Measurements from ENCODE around the gene SOS1.

Gene SOS1

DNA sequence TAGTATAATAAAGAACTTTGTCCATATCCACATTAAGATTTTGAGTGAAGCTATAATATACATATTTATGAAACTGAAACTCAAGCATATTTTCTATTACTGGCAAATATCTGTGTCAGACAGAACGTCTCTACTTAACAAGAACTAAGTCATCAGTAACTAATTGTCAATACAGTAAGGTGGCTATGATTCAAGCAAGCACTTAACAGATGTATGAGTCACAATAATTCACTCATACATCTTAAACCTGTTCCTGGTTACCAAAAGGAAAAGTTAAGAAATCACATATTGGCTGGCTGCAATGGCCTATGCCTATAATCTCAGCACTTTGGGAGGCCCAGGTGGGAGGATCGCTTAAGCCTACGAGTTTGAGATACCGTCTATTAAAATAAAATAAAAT lies 96.0 kb downstream of the SOS1 start:
- DNase-seq (ENCODE audit: low read depth) = peak; percentile 66

DNA sequence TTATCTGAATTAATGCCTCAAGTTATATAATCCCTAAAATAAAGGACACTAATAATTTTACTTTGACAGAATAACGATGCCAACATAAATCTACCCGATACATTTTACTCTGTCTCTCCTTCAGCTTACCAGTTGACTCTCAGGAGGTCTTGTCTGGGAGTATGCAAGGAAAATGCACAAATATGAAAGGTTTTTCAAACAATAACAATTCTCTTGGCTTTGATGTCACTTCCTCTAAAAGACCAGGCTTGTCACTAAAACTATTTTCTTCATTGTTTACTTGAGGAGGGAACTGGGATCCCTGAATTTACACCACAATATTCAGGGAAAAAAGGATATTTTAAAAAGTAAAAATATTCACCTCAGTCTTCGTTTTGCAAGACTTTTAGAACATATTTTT lies 97.2 kb downstream of the SOS1 start:
- no peak for DNase-seq (ENCODE audit: low read depth)

GRCh38 chr2:39022642-39023235 lies 98.1 kb downstream of the SOS1 start:
- DNase-seq (ENCODE audit: low read depth) = no peak

DNA sequence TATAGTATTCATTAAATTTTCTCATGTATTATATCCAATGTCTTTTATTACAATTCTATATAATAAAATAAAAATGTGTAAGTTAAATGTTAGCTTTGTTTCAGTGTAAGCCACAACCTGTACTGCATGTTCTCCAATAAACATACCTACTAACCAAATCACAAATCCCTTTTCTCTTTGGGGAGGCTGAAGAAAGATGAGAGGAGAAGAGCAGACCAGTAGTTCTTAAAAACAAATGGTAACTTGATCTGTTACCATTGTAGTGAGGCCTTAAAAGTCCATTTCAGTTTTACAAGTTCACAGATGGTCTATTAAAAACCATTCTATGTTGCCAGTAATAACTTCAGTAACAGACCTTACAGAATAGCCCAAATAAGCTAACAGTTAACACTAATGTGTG lies 100.5 kb downstream of the SOS1 start:
- no peak for DNase-seq (ENCODE audit: low read depth)

GRCh38 chr2:39018638-39019037 lies 102.2 kb downstream of the SOS1 start:
- no peak for DNase-seq (ENCODE audit: low read depth)

DNA sequence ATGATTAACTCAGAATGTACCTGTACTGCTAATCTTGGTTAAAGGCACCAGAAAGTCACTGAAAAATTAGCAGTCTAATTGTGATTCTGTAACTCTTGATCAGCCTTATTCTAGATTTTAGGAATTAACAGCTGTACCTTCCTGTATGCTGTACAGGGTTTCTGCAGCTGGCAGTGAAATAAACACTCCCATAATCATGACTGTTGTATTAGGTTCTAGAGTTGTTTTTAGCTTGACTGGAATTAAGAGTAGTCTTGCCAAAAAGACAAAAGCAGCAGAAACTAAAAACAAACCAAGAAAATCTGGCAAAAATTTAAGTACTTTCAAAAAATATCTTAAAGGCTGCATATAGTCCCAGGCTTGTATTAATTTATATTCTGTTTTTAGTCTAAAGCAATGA lies 103.5 kb downstream of the SOS1 start:
- no peak for DNase-seq (ENCODE audit: low read depth)

GRCh38 chr2:39015424-39015823 lies 105.4 kb downstream of the SOS1 start:
- no peak for DNase-seq (ENCODE audit: low read depth)

DNA sequence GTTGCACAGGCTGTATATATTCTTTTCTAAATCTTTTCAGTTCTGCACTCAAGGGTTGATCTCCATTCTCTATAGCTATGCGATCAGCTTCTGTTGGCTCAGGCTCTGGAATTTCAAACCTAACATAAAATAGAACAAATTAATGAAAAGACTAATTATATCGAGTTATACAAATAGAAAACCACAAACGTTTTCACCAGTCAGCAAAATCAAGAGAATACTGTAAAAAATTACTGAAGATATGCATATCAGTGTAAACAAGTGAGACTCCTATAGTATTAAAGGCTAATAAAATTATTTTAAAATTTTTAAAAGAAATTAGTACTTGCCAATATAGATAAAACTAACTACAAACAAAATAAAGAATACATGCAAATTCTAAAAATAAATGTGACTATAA lies 107.0 kb downstream of the SOS1 start:
- no peak for DNase-seq (ENCODE audit: low read depth)

- DNase-seq (ENCODE audit: low read depth) = no peak
These were observed 112.2 kb downstream of the SOS1 start for GRCh38 chr2:39008665-39009064.

GRCh38 chr2:39007875-39008504 lies 112.9 kb downstream of the SOS1 start:
- DNase-seq (ENCODE audit: low read depth) = no peak

- DNase-seq (ENCODE audit: low read depth) = no peak
These were observed 120.3 kb downstream of the SOS1 start for GRCh38 chr2:39000552-39000951.

GRCh38 chr2:38997781-38998180 lies 123.1 kb downstream of the SOS1 start:
- peak; percentile 89 for DNase-seq (ENCODE audit: low read depth)

- no peak for DNase-seq (ENCODE audit: low read depth)
These were observed 129.0 kb downstream of the SOS1 start for GRCh38 chr2:38991899-38992298.

GRCh38 chr2:38988716-38989115 lies 132.1 kb downstream of the SOS1 start:
- DNase-seq (ENCODE audit: low read depth) = no peak

DNA sequence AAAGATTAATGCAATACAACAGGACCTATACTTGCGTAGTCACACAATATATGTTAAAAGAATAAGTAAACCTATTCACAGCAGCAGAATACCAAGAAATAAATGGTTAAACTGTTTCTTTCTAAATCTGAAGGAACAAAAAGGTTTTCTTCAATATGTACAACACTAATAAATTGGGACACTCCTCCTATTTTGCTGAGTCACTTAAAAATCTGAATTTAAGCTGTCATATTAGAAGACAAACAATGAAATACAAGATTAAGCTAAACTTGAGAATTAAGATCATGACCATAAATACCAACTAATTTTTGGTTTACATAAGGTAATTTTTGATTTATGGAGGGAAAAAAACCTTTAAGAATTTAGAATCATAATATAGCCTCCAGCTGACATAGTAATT lies 138.4 kb downstream of the SOS1 start:
- DNase-seq (ENCODE audit: low read depth) = no peak

DNA sequence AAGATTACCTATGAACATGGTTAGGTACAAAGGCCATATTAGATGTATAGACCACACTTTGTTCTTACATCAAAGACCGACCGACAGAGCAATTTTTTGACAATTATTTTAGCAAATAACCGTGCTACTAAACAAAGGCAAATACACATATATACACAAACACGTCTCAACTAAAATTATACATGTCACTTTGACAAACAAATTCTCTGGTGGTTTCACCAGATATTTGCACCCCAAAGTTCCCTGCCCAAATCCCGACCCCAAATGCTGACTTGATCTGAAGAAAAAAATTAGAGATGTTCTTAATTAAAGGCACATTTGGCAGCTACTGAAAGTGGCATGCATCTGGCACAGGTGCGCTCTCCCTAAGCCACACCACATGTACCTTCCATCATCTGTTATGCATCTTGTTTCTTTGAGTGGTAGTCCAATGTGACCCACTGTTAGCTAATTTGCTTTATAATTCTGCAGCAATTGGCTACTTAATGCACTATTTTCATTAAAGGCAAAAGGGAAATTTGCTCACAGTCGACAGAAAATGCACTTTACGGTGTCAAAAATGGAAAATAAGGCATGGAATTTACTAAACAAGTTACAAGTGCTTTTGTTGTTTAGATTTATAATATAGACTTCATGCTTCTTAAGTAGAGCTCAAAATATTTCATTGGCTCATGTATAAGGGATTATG lies 139.0 kb downstream of the SOS1 start:
- no peak for DNase-seq (ENCODE audit: low read depth)

DNA sequence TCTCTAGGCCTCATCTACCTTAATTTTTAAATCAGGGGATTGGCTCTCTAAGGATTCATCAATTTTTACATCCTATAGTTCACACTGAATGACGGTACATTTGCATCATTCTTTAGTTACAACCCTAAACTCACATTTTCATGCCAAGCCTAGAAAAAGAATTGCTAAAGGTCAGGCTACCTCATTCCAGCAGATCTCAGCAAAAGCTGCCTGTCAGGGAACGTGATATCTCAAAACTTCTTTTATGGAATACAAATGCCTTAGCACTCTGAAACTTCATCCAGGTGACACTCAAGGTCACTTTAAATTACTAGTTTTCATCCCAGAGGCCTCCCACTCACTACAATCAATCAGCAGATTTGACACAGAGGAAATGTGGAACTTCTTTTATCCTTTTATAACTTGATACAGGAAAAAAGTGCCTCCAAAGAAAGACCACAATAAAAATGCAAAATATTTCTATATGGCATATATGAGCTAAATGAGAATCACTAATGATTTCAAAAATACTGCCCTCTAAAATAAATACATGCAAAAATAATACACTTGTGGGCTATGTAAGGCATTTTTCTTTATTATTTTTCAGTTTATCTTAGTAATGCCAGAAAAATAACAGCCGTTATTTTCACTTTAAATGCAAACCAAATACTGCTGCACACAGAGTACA lies 139.7 kb downstream of the SOS1 start:
- DNase-seq (ENCODE audit: low read depth) = no peak

DNA sequence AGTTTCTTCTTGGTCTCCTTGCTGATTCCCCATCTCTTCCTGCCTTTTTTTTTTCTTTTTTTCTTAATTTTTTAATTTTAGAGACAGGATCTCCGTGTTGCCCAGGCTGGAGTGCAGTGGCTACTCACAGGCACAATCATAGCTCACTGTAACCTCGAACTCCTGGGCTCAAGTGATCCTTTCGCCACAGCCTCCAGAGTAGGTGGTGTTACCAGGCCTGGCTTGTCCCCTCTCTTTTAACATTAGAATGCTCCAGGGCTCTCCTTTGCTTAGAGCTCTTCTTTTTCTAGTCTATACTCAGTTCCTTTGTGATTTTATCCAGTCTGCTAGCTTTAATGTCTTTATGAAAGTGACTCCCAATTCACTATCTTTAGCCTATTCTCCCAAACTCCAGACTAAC lies 141.9 kb downstream of the SOS1 start:
- no peak for DNase-seq (ENCODE audit: low read depth)

DNA sequence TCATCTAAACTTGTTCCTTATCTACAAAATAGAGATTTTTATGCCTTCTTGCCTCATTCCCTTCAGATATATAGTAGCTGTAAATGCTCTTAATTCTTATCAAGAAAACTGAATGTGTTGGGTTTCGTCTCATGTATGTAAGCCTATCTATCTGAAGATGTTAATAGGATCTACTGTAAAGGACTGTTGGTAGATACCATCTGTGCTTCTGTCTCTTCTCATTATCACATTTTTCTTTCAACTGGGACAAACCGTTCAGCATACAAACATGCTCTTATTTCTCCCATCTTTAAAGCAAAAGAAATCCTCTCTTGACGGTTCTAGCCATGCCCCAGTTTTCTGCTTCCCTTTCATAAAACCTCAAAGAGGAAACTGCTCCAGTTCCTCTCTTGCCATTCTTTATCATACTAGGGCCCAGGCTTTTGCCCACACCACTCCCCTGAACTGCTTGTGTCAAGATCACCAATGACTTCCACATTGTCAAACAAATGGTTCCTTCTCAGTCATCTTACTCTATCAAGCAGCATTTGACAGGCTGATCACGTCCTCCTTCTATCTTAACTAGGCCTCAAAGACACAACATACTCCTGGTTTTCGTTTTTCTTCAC lies 142.5 kb downstream of the SOS1 start:
- no peak for DNase-seq (ENCODE audit: low read depth)

GRCh38 chr2:38977047-38977446 lies 143.8 kb downstream of the SOS1 start:
- no peak for DNase-seq (ENCODE audit: low read depth)

GRCh38 chr2:38975042-38975441 lies 145.8 kb downstream of the SOS1 start:
- no peak for DNase-seq (ENCODE audit: low read depth)

GRCh38 chr2:38973266-38973665 lies 147.6 kb downstream of the SOS1 start:
- no peak for DNase-seq (ENCODE audit: low read depth)

DNA sequence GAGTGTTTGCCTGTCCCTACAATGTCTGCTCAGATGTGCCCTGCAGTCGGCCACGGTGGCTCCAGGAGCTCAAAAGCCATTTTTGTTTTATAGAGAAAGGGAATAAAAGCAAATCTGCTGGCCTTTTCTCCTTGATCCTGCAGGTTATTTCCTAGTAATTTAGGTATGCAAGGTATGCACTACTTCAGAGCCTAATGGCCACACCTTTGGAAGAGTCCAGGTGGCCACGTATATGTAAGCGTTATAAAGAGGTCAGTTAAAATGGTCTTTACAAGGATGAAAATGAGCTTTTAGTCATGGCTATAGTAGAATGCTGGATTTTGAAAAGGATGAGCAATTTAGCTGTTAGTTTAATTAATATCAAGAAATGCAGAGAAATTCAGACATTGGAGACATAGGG lies 149.5 kb downstream of the SOS1 start:
- no peak for DNase-seq (ENCODE audit: low read depth)

All from ELR (cell line).